T-cell (primary cell): ENCODE data around the gene REM2. TPM values are rescaled to one million over a fixed set of nuclear protein-coding genes. Genes with fewer than 3 reads are reported as not detected.
"Not testable (repeated sequence)": the region's sequence is repeated elsewhere in the genome, so short reads cannot be mapped to it uniquely, and the experiment has no call there.

Experiments
- ATAC-seq, 4 experiments: fragments of 200-7000 bp in 3 of 4; fragments of 150-1000 bp in 1 of 4; cut with Tn5 transposase; replicated peaks in 1 of 4; 1 replicate in 3 of 4; 2 replicates in 1 of 4; pipeline ENCODE4 v1.10.0; 2021; ENCODE audit warnings: moderate library complexity in 3 of 4, mild to moderate bottlenecking in 2 of 4, moderate number of reproducible peaks in 1 of 4
- CTCF ChIA-PET, 2 donors: fragments of 300-600 bp; sonication (Branson Sonifier 250); formaldehyde crosslinking; loops; one replicate each; lab custom pipeline; 2022; ENCODE audit warnings: antibody characterized with exemption in 2 of 2; lab: Charles Lee
- POLR2A ChIA-PET, 2 donors: fragments of 300-600 bp; sonication (Branson Sonifier 250); formaldehyde crosslinking; loops; one replicate each; lab custom pipeline; 2022; ENCODE audit warnings: antibody characterized with exemption in 2 of 2; lab: Charles Lee
- DNase-seq, 35 experiments: peaks; one replicate each; pipeline versions ENCODE4 v3.0.0 to v3.0.0-alpha.2; 2013 to 2023
- H3K27ac ChIP-seq: one replicate; pipeline ENCODE4 v1.5.1; 2013; ENCODE audit warnings: low read length
- H3K27me3 ChIP-seq, 2 experiments: replicated peaks in 1 of 2; 1 replicate in 1 of 2; 2 replicates in 1 of 2; pipeline versions ENCODE4 v1.6.1 to v1.7.0; 2013; ENCODE audit warnings: low read length in 1 of 2, mixed read lengths in 1 of 2; ENCODE audit not compliant: control insufficient read depth in 2 of 2, insufficient read depth in 2 of 2; ENCODE audit errors: extremely low read depth in 1 of 2
- H3K36me3 ChIP-seq, 2 donors: 1 replicate in 1 of 2; 2 replicates in 1 of 2; pipeline versions ENCODE4 v1.6.1 to v1.7.0; 2013; ENCODE audit warnings: low read length in 1 of 2; ENCODE audit not compliant: control insufficient read depth in 2 of 2, insufficient read depth in 1 of 2; ENCODE audit errors: extremely low read depth in 1 of 2
- H3K4me1 ChIP-seq, 2 experiments: 1 replicate in 1 of 2; 2 replicates in 1 of 2; pipeline versions ENCODE4 v1.6.1 to v1.7.0; 2013; ENCODE audit warnings: low read length in 2 of 2, mixed read lengths in 1 of 2; ENCODE audit not compliant: insufficient read depth in 2 of 2, control insufficient read depth in 1 of 2; ENCODE audit errors: extremely low read depth in 1 of 2
- H3K4me3 ChIP-seq, 2 donors: 1 replicate in 1 of 2; 2 replicates in 1 of 2; pipeline versions ENCODE4 v1.5.1 to v1.7.0; 2013; ENCODE audit warnings: mild to moderate bottlenecking in 2 of 2, low read length in 1 of 2, moderate library complexity in 1 of 2; ENCODE audit not compliant: control insufficient read depth in 1 of 2; ENCODE audit errors: extremely low read depth in 1 of 2
- H3K9me3 ChIP-seq: 2 replicates; pipeline ENCODE4 v1.7.0; 2013
- H3K27ac Mint-ChIP-seq, 2 donors: one replicate each; pipeline ENCODE4 v1.8.0; 2020 to 2021; ENCODE audit warnings: mild to moderate bottlenecking in 2 of 2, mixed read lengths in 2 of 2
- H3K27me3 Mint-ChIP-seq, 2 donors: one replicate each; pipeline ENCODE4 v1.8.0; 2021 to 2022; ENCODE audit warnings: mixed read lengths in 2 of 2
- H3K36me3 Mint-ChIP-seq: one replicate; pipeline ENCODE4 v1.8.0; 2021; ENCODE audit warnings: mixed read lengths
- H3K4me1 Mint-ChIP-seq, 3 donors: one replicate each; pipeline ENCODE4 v1.8.0; 2020 to 2022; ENCODE audit warnings: mixed read lengths in 3 of 3, mild to moderate bottlenecking in 1 of 3
- H3K4me3 Mint-ChIP-seq, 3 donors: one replicate each; pipeline ENCODE4 v1.8.0; 2020 to 2022; ENCODE audit warnings: mild to moderate bottlenecking in 3 of 3, mixed read lengths in 3 of 3, moderate library complexity in 3 of 3
- H3K9me3 Mint-ChIP-seq, 3 donors: one replicate each; pipeline ENCODE4 v1.8.0; 2020 to 2022; ENCODE audit warnings: mixed read lengths in 3 of 3
- WGBS: methylation state at CpG from one replicate; pipeline ENCODE4 v1.1.5; 2013; ENCODE audit warnings: missing lambda C conversion rate; ENCODE audit not compliant: insufficient coverage; 5-methylcytosine and 5-hydroxymethylcytosine counted together
- total RNA-seq, 35 experiments: library from RNA in 6 of 35; stranded (reverse) in 6 of 35; fragments of 120-200 nt in 1 of 35; gene quantifications; one replicate each; pipeline versions ENCODE4 v1.2.1 to v1.2.4 and lab custom pipeline; 2013 to 2026

The REM2 gene
- total RNA-seq, 5 donors from 2014 or later (not counting 1 experiment from before 2014, with no cell fraction given), result 4.1 to 10.6 (median 6.2) TPM

DNA sequence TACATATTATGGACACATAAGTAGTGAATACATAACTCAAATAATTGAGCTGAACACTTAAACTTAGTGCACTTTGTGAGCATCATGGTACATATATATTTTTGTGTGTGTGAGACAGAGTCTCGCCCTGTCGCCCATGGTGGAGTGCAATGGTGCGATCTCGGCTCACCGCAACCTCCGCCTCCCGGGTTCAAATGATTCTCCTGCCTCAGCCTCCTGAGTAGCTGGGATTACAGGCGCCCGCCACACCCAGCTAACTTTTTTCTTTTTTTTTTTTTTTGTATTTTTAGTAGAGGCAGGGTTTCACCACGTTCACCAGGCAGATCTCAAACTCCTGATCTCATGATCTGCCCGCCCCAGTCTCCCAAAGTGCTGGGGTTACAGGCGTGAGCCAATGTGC, 30.8 kb upstream of the REM2 start:
- CTCF ChIA-PET, result interaction anchor here (0.6 to 4.5 kb wide), 18 partner anchors 9 to 325 kb away, joined by 3 to 46 read pairs (median 4); partner anchors contain the start of genes LRP10 (in 1 of the 2) and PSMB5 (in 1 of the 2)
- H3K9me3 ChIP-seq, H3K4me3 ChIP-seq, H3K36me3 ChIP-seq, ATAC-seq, H3K27ac ChIP-seq, H3K27ac Mint-ChIP-seq, DNase-seq, H3K9me3 Mint-ChIP-seq, H3K27me3 Mint-ChIP-seq, H3K4me3 Mint-ChIP-seq, H3K36me3 Mint-ChIP-seq: not testable (repeated sequence)
- Histone ChIP-seq H3K4me1 (peaks cover 0 to 11% of the 10 kb centered on the region in 2 experiments), H3K27me3 (peaks cover 0 to 49% of the 10 kb centered on the region in 2 experiments)
- POLR2A ChIA-PET, result interaction anchor here in 1 of 2 donors (0.6 kb wide), 1 partner anchor 50 kb away, joined by 3 read pairs; no protein-coding TSS in a partner anchor
- peaks cover 3 to 20% (median 15%) of the 10 kb centered on the region in 3 donors for H3K4me1 Mint-ChIP-seq
- no CpG with 5 or more reads among the region's 12 CpGs for WGBS

DNA sequence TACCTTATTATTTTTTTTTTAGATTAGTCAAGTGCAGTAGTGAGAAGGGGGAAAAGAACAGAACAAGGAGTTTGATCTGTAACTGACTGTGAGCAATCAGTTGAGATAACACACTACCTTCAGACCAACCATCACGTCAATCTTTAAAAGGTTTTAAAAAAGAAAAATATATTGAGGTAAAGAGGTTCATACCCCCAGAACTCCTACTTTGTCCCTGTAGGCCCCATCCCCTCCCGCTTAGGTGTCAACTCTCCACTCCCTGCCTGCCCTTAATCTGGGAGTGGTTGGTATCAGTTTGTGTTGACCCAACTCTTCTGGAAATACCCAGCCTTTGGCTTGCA, 30.5 kb upstream of the REM2 start:
- ATAC-seq (no peak), DNase-seq (no peak)
- Histone ChIP-seq H3K27me3 (peaks cover 0 to 50% of the 10 kb centered on the region in 2 experiments), H3K27ac (no peak overlapping the region), H3K9me3 (no peaks in the 10 kb centered on the region), H3K4me1 (peaks cover 0 to 13% of the 10 kb centered on the region in 2 experiments), H3K36me3 (no peaks in the 10 kb centered on the region), H3K4me3 (no peak overlapping the region)
- no CpG with 5 or more reads among the region's 2 CpGs for WGBS
- ChIA-PET POLR2A (no interaction called here), CTCF (interaction anchor here (0.5 to 4.5 kb wide), 20 partner anchors 9 to 873 kb away, joined by 3 to 46 read pairs (median 4); partner anchors contain the start of genes LRP10 (in 1 of the 2), PSMB5 (in 1 of the 2) and RBM23 (in 1 of the 2))
- Mint-ChIP-seq H3K27me3 (peaks cover 8 to 9% of the 10 kb centered on the region in 2 donors), H3K4me1 (peaks cover 3 to 20% (median 18%) of the 10 kb centered on the region in 3 donors), H3K36me3 (no peaks in the 10 kb centered on the region), H3K27ac (no peak overlapping the region), H3K9me3 (no peaks in the 10 kb centered on the region), H3K4me3 (no peak overlapping the region)

DNA sequence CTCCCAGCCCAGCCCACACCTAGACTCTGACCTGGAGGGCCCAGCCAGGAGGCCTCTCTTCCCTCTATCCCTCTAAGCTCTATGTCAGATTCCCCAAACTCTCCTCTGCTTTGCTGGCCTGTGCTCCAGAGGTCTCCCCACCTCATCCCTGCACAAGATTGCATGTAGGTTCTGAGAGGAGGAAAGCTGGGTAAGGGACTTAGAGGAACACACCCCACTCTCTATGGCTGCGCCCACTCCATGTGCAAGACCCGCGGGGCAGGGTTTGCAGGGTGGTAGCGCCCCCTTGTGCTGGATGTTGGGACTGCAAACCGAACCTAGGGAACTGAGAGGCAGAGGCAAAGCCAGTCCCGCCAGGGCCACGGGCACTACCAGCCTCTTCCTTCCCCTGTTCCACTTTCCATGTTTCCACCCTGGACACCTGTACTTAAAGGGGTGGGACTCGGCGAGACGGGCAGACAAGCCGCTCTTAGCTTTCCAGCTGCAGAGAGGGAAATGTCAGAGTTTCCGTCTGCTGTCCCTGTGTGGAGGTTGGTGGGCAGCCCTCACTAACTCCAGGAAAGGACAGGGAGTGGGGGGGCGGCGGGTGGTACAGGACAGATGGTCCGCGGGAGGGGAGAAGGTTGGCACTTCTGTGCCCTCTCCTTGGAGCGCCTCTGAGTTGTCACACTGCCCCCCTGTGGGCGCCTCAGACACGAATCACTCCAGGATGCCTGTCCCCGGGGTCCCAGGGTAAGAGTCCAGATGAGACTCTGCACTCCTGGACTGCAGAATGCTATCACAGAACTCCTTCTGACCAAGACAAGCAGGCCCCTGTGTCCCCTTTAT, 29.9 kb upstream of the REM2 start:
- H3K27me3 Mint-ChIP-seq, result peaks cover 6 to 9% of the 10 kb centered on the region in 2 donors
- no peaks in the 10 kb centered on the region for H3K36me3 Mint-ChIP-seq
- no peaks in the 10 kb centered on the region for H3K9me3 Mint-ChIP-seq
- CTCF ChIA-PET, result interaction anchor here (0.5 to 4.5 kb wide), 26 partner anchors 10 to 873 kb away, joined by 3 to 46 read pairs (median 4); partner anchors contain the start of genes LRP10 (in 1 of the 2), MRPL52 (in 1 of the 2) and RBM23 (in 1 of the 2)
- H3K4me1 ChIP-seq, result peaks cover 3 to 18% of the 10 kb centered on the region in 2 experiments
- peaks cover 6 to 25% (median 23%) of the 10 kb centered on the region in 3 donors for H3K4me1 Mint-ChIP-seq
- peak overlapping the region; percentile 25 for H3K27ac ChIP-seq
- H3K9me3 ChIP-seq, result no peaks in the 10 kb centered on the region
- DNase-seq (peak; percentile 64 to 95 (median 86)), ATAC-seq (peak; percentile 90 to 92 (median 91))
- H3K27ac Mint-ChIP-seq, result peak overlapping the region; percentile 66 to 79
- H3K27me3 ChIP-seq, result peaks cover 0 to 45% of the 10 kb centered on the region in 2 experiments
- peak overlapping the region; percentile 75 to 79 (median 78) for H3K4me3 Mint-ChIP-seq
- 0% methylated on average over 13 of the region's 20 CpGs for WGBS
- H3K4me3 ChIP-seq, result peak overlapping the region; percentile 74 to 81
- POLR2A ChIA-PET, result no interaction called here
- no peaks in the 10 kb centered on the region for H3K36me3 ChIP-seq

DNA sequence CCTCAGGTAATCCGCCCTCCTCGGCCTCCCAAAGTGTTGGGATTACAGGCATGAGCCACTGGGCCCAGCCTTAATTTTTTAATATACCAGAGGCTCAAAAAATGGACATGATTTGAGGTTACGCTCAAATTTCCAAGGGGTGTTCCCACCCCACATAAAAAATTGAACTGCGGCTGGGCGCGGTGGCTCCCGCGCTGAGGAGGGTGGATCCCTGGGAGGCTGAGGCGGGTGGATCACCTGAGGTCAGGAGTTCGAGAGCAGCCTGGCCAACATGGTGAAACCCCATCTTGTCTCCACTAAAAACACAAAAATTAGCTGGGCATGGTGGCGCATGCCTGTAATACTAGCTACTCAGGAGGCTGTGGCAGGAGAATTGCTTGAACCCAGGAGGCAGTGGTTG, 28.7 kb upstream of the REM2 start:
- CTCF ChIA-PET, result interaction anchor here (0.6 to 4.5 kb wide), 17 partner anchors 9 to 297 kb away, joined by 3 to 46 read pairs (median 4); partner anchors contain the start of genes DAD1 (in 1 of the 2), LRP10 (in 1 of the 2), MRPL52 (in 1 of the 2) and OXA1L (in 1 of the 2)
- H3K9me3 Mint-ChIP-seq, H3K36me3 Mint-ChIP-seq: not testable (repeated sequence)

DNA sequence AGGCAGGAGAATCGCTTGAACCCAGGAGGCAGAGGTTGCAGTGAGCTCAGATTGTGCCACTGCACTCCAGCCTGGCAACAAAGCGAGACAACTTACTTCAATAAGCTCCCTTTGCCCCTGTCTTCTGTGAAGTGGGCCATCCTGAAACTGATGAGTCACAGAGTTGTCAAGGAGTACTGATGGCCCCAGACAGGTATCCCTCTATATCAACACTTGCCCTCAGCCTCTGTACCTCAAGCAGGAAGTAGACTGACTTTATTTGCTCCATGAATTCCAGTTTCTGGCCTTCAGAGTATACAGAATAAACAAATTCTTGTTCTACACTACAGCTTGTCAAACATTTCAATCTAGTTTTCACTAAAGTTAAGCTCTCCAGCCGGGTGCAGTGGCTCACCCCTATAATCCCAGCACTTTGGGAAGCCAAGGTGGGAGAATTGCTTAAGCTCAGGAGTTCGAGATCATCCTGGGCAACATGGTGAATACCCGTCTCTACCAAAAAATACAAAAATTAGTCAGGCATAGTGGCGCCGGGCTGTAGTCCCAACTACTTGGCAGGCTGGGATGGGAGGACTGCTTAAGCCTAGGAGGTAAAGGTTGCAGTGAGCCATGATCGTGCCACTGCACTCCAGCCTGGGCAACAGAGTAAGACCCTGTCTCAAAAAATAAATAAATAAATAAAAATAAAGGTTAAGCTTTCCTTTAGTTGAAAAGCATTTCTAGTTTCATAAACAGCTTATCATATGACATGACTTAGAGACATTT, 27.9 kb upstream of the REM2 start:
- ChIA-PET POLR2A (interaction anchor here (0.6 to 1.0 kb wide), 3 partner anchors 15 to 284 kb away, joined by 3 to 9 read pairs (median 8); no protein-coding TSS in a partner anchor), CTCF (interaction anchor here (0.6 to 1.9 kb wide), 16 partner anchors 10 to 654 kb away, joined by 3 to 20 read pairs (median 4); partner anchors contain the start of genes DAD1 (in 1 of the 2), MMP14 (in 1 of the 2), OXA1L (in 1 of the 2) and SLC7A7 (in 1 of the 2))
- Mint-ChIP-seq H3K27ac (peak overlapping the region in 1 of 2 donors; percentile 15), H3K9me3 (no peaks in the 10 kb centered on the region), H3K27me3 (peaks cover 0 to 4% of the 10 kb centered on the region in 2 donors), H3K4me3 (no peak overlapping the region), H3K4me1 (peaks cover 11 to 34% (median 32%) of the 10 kb centered on the region in 3 donors), H3K36me3 (no peaks in the 10 kb centered on the region)
- H3K4me3 ChIP-seq, result no peak overlapping the region
- H3K27me3 ChIP-seq, result peaks cover 0 to 37% of the 10 kb centered on the region in 2 experiments
- no peaks in the 10 kb centered on the region for H3K9me3 ChIP-seq
- H3K36me3 ChIP-seq, result no peaks in the 10 kb centered on the region
- no peak for DNase-seq
- 90% methylated on average over 2 of the region's 8 CpGs for WGBS
- H3K27ac ChIP-seq, result no peak overlapping the region
- H3K4me1 ChIP-seq, result peaks cover 10 to 31% of the 10 kb centered on the region in 2 experiments
- no peak for ATAC-seq

More for the DNA sequence above, 28.7 kb upstream of the REM2 start:
- POLR2A ChIA-PET, result interaction anchor here in 1 of 2 donors (0.6 to 0.7 kb wide), 2 partner anchors 266 to 1012 kb away, joined by 5 to 9 read pairs; no protein-coding TSS in a partner anchor
- not testable (repeated sequence) for DNase-seq, H3K4me3 ChIP-seq, H3K27ac Mint-ChIP-seq, H3K9me3 ChIP-seq, H3K4me3 Mint-ChIP-seq, H3K36me3 ChIP-seq, H3K27me3 Mint-ChIP-seq, H3K27ac ChIP-seq, ATAC-seq
- Histone ChIP-seq H3K4me1 (peaks cover 10 to 30% of the 10 kb centered on the region in 2 experiments), H3K27me3 (peaks cover 0 to 37% of the 10 kb centered on the region in 2 experiments)
- 80% methylated on average over 2 of the region's 11 CpGs for WGBS
- H3K4me1 Mint-ChIP-seq, result peaks cover 11 to 34% (median 32%) of the 10 kb centered on the region in 3 donors
